GM12801 (cell line): ENCODE measurements around the gene RHOT2.

Experiments
- TF ChIP-seq, protein P1 (sequence below): IDR thresholded peaks from one replicate; pipeline ENCODE4 v1.5.1; 2011; ENCODE audit warnings: control low read depth; ENCODE audit not compliant: insufficient read length; ENCODE audit errors: extremely low read depth

RHOT2 gene

DNA sequence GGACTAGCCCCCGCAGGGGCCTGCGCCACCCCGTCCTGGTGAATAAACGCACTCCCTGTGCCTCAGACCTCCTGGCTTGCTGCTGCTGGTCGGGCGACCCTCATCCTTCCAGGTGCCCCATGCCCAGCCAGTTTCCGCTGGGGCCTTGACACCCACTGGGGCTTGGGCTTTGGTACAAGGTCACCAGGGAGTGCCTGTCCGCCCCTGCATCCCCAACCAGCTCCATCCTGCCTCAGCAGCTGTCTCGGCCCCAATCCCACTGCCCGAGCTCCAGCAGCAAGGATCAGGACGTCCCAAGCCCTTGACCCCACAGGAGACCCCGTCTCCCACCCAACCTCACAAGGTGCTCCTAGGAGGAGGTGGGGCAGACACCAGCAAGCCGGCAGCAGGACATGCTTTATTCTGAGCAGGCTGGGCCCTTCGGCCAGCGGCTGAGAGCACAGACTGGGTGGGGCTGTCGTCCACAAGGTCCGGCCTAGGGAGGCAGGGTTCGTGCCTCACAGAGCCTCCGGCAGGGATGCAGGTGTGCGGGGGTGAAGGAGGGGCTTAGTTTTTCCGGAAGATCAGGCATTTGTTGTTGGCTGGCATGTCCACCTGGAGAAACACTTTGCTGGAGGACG, 33.8 kb upstream of the RHOT2 start:
- TF ChIP-seq, protein P1, sequence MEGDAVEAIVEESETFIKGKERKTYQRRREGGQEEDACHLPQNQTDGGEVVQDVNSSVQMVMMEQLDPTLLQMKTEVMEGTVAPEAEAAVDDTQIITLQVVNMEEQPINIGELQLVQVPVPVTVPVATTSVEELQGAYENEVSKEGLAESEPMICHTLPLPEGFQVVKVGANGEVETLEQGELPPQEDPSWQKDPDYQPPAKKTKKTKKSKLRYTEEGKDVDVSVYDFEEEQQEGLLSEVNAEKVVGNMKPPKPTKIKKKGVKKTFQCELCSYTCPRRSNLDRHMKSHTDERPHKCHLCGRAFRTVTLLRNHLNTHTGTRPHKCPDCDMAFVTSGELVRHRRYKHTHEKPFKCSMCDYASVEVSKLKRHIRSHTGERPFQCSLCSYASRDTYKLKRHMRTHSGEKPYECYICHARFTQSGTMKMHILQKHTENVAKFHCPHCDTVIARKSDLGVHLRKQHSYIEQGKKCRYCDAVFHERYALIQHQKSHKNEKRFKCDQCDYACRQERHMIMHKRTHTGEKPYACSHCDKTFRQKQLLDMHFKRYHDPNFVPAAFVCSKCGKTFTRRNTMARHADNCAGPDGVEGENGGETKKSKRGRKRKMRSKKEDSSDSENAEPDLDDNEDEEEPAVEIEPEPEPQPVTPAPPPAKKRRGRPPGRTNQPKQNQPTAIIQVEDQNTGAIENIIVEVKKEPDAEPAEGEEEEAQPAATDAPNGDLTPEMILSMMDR, result no peak

DNA sequence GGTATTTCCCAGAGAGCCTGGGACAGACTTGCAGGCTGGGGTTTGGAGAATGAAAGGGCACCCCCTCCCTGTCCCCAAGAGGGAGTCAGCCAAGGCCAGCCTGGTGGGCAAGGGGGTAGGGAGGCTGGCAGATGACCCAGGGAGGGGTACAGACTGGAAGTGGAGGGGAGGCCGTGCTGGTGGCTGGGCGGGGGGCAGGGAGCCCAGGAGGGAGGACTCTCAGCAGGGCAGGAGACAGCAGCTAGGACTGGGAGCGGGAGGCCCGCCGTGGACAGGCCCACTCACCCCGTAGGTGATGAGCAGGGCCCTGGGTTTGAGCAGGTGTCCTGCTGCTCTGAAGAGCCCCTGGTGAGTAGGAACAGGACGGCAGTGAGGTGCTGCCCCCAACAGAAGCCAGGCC, 32.9 kb upstream of the RHOT2 start:
- TF ChIP-seq, protein P1, result no peak

DNA sequence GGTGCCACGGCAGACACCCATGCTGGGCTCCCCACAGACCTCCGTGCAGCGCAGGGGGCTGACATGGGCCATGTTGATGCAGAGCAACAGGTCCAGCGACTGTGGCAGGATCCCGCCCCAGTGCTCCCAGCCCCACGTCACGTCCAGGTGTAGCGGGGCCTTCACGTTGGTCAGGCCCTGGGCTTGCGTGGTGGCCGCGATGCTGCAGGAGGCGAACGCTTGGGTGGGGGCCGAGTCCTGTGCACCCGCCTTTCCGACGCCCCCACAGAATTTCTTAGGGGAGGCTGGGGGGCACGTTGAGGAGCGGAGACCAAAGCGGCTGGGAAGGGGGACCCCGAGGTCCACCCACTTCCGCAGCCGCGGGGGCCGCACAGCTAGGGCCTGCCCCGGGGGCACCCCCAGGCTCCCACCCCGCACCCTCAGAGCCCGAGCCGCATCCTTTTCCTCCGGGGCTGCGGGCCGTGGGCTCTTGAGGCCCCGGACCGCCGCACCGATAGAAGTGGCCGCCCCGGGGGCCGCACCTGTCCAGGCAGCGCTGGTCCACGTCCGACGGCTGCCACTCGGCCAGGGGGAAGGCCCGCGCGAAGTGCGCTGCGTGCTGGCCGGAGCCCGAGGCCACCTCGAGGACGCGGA, 32.2 kb upstream of the RHOT2 start:
- TF ChIP-seq, protein P1, result no peak

DNA sequence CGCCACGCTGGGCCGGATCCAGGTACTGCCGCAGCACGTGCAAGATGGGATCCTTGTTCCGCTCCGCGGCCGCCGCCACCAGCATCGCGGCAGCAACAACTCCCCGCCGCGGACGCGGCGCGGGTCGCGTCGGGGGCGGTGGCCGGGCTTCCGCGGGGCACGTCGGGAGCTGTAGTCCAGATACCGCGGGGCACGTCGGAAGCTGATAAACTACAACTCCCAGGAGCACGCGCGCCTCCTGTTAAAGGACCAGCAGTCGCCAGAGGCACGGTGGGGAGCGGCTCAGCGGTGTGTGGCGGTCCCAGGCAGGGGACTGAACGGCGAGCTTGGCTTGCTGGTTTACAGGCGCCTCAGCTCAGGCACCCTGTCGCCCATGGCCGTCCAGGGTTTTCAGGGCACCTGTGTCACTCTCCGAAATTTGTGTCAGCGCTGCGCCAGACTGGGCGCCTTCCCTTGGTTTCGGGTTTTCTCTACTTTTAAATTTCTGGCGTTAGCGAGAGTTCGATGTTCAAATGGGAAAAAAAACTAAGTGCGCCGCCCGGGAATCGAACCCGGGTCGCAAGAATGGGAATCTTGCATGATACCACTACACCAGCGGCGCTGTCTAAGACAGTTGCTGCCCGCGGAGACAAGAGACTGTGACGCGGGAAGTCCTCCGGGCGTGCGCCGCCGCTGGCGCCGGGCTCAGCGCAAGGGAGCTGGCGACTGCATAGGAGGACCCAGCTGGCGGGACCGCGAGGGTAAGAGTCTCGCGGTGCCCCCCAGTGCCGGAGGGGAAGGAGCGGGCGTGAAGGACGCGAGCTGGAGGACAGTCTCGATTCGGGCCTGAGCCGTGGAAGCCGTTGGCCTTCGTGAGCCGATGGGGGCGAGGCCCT, 31.5 kb upstream of the RHOT2 start, which contains the start of gene METTL26:
METTL26 (minus strand) TSS at position 100 of the 875 bp plus-strand sequence; CDS start at position 85, 15 bp downstream.
- TF ChIP-seq, protein P1, result no peak

DNA sequence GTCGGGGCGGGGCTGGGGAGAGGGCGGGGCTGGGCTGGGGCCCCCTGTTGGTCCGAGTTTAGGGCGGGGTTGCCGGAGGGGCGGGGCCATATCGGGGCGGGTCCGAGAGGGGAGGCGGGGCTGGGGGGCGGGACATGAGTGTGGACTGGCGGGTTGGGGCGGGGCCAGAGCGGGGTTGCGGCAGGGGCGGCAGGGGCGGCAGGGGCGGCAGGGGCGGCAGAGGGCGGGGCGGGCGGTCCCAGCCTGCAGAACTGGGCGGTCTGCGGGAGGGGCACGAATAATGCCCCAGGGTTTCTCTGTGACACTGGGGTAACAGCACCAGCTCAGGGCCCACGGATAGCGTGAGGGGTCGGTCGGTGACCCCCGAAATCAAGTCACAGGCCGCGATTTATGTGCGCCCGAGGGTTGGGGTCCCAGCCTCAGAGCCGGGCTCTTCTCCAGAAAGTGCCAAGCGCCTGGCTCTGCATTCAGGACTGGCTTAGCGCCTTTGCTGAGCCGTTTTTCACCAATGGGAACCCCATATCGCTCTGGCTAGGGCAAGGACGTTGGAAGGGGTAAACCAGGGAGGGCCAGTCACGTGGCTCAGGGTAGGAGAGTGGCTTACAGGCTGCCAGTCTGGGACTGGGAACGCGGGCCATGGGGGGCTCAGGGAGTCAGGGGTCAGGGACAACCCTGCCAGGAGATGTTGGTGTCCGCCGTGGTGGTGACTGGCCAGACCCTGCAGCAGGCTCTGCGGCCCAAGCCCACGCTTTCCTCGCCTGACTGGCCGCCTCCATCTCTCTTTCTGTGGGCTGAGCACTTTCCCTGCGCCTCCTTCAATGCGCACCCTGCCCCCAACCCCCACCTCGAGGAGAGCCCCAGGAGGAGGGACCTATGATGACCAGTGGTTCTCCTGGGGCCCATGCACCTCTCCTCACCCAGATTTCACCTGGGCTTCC, 30.6 kb upstream of the RHOT2 start:
- TF ChIP-seq, protein P1, result no peak

DNA sequence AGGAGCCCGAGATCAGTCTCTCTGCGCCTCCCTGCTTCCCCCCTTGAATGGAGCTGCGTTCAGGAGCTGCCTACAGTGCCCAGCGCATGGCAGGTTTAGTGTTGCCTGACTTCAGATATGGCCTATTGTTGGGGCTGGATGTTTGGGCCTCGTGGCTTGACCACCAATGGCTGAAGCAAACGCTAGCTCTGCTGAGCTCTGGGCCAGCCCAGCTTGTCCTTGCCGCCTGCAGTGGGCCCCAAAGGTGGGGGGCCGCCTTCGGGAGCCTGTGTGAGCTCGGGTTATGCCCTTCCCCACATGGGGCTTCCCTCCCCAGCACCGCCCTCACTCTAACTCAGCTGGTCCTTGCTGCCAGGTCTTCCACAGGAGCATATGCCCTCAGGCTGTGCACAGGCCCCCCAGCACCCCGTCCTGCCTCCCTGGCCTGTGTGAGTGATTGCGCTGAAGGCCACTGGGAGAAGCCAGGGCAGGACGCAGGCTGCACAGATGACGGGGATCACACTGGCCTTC, 29.8 kb upstream of the RHOT2 start:
- TF ChIP-seq, protein P1, result no peak

DNA sequence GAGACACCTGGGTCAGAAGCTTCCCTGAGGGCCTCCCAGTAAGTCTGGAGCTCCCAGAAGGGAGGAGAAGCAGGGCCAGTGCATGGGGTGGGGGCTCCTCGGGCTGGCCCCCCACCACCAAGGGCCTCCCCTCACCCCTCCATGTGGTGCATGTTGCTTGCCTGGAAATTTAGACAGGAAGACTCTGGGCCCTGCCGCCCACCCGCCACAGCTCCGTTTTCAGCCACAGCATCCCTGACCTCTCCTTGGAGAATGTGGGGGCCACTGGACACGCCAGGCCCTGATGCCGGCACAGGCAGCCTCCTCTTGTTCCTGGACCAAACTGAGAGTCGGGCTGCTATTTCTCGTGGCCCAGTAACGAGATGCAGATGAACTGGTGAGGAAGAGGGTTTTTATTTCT, 29.1 kb upstream of the RHOT2 start:
- TF ChIP-seq, protein P1, result no peak
